Cardiac septum (tissue), 1 donor: Measurements from ENCODE around the gene PCDHA9. TPM values are rescaled to one million over a fixed set of nuclear protein-coding genes. Genes with fewer than 3 reads are reported as not detected.
"Not testable (repeated sequence)": the region's sequence is repeated elsewhere in the genome, so short reads cannot be mapped to it uniquely, and the experiment has no call there.

Experiments used
- DNase-seq: peaks from one replicate; pipeline ENCODE4 v3.0.0-alpha.2; 2020; ENCODE audit warnings: low spot score
- intact Hi-C: fragments of 100-400 bp; cut with DNase I; formaldehyde crosslinking; loops from one replicate; pipeline ENCODE4 v1.14.0; 2022
- total RNA-seq: library from RNA; stranded (reverse); fragmentation: NEBNext Ultra II Directional; extraction: Animal tissue kit (Norgen Biotek cat#: 25700); gene quantifications from one replicate; pipeline ENCODE4 v1.2.1, GENCODE V29; 2021
- donor health status: DM: no; HTN: no; CAD: no.

The PCDHA9 gene
- total RNA-seq, 1 donor from 2014 or later, result 0.03 TPM

- DNase-seq, intact Hi-C loops: not testable (repeated sequence)
Measured at GRCh38 chr5:140829511-140830501, 18.4 kb upstream of the PCDHA9 start.

- no peak for DNase-seq
- intact Hi-C loops, result no loop called here
Measured at GRCh38 chr5:140833993-140834392, 14.2 kb upstream of the PCDHA9 start, which contains the start of gene PCDHA7. TSS of gene PCDHA7 (plus strand) at chr5:140834269. CDS start at chr5:140834384, 115 bp downstream.

GRCh38 chr5:140834439-140835008, 13.7 kb upstream of the PCDHA9 start:
- DNase-seq, intact Hi-C loops: not testable (repeated sequence)

GRCh38 chr5:140835622-140836510, 12.3 kb upstream of the PCDHA9 start:
- DNase-seq, result no peak
- intact Hi-C loops, result no loop called here

- DNase-seq, result no peak
- intact Hi-C loops, result no loop called here
Measured at GRCh38 chr5:140840978-140841962, 6.9 kb upstream of the PCDHA9 start, which contains the start of gene PCDHA8. TSS of gene PCDHA8 (plus strand) at chr5:140841187. CDS start at chr5:140841322, 135 bp downstream.

GRCh38 chr5:140842798-140843733, 5.1 kb upstream of the PCDHA9 start:
- no peak for DNase-seq
- intact Hi-C loops, result no loop called here

- not testable (repeated sequence) for DNase-seq
- intact Hi-C loops, result loop anchor here (10.0 kb wide), 1 partner anchor 195 kb away; no protein-coding TSS in a partner anchor
Measured at GRCh38 chr5:140849831-140850634, 1.9 kb downstream of the PCDHA9 start.

- no peak for DNase-seq
- intact Hi-C loops, result loop anchor here (10.0 kb wide), 1 partner anchor 189 kb away; no protein-coding TSS in a partner anchor
Measured at GRCh38 chr5:140855772-140856674, 7.8 kb downstream of the PCDHA9 start, which contains the start of gene PCDHA10. TSS of gene PCDHA10 (plus strand) at chr5:140855897. CDS start at chr5:140856049, 152 bp downstream.

GRCh38 chr5:140857177-140857986, 9.2 kb downstream of the PCDHA9 start:
- intact Hi-C loops, result loop anchor here (10.0 kb wide), 1 partner anchor 187 kb away; no protein-coding TSS in a partner anchor
- no peak for DNase-seq

GRCh38 chr5:140857987-140858240, 9.7 kb downstream of the PCDHA9 start:
- no peak for DNase-seq
- intact Hi-C loops, result loop anchor here (10.0 kb wide), 1 partner anchor 187 kb away; no protein-coding TSS in a partner anchor

- DNase-seq, result no peak
- intact Hi-C loops, result no loop called here
Measured at GRCh38 chr5:140862441-140863295, 14.5 kb downstream of the PCDHA9 start.

GRCh38 chr5:140868721-140869554, 20.8 kb downstream of the PCDHA9 start, which contains the start of gene PCDHA11:
TSS of gene PCDHA11 (plus strand) at chr5:140868957. CDS start at chr5:140869104, 147 bp downstream.
- no peak for DNase-seq
- intact Hi-C loops, result no loop called here

- intact Hi-C loops, result no loop called here
- DNase-seq, result no peak
Measured at GRCh38 chr5:140869555-140869886, 21.3 kb downstream of the PCDHA9 start.
